ENCODE results near the gene RNF32.
A peak's percentile ranks its signal among the peaks of the same experiment; 100 is the strongest.
"Not testable (repeated sequence)": the region's sequence is repeated elsewhere in the genome, so short reads cannot be mapped to it uniquely, and the experiment has no call there.

The RNF32 gene

DNA sequence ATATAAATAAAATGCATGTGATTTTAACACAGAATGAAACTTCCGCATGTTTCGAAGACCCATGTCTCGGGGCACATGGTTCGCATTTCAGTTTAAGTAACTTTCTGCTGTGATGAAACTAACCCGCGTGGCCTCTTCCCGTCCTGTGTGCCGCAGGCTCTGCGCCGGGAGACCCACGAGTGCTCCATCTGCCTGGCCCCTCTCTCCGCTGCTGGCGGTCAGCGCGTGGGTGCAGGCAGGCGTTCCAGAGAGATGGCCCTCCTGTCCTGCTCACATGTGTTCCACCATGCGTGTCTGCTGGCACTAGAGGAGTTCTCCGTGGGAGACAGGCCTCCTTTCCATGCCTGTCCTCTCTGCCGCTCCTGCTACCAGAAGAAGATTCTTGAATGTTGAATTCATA is 35.7 kb downstream of the RNF32 start:
- DNase-seq = no peak

DNA sequence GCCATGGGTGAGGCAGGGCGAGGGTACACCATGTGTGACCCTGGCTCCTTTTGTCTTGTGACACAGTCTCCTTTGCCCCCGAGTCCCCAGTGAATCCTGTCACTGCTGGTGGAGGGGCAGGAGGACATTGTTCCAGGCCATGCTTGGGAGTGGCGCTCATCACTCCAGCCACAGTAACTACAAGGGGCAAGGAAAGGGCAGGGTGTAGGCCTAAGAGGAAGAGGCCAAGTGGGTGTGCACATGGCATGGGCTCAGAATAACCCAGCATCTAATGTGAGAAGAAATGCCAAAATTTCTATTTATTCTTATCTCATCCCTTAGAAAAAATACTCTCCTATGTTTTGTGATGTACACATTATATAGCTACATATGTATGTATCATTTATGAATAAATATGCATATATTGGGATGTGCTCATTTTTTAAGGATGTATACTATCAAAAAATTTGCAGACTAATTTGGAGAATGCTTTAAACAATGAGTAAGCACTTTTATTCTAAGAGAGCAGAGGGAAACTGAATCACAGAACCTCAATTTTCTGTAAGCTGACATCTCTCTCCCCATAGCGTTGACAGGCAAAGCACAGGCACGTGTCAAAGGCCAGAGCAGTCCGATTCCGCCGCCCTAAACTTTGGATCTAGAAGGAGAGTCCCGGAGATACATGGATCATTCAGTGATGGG is 36.9 kb downstream of the RNF32 start:
- no peak for DNase-seq

GRCh38 chr7:156680281-156680680 is 39.7 kb downstream of the RNF32 start:
- no peak for DNase-seq

DNA sequence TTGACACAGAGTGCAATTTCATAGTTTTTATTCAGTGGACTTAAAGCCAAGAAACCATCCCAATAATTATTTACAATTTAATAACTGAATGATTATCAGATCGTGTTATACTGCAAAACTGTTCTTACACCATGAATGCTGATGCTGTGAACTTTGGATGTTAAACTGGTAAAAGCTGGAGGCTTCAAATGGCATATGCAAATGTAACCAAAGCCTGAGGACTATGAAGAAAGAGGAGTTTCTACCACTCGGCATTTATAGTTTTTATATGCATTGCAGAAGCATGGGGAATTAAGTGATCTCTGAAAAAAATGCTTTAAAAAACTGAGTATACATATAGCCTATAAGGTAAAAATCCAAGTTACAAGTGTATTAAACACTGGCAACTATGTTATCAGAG is 42.4 kb downstream of the RNF32 start:
- no peak for DNase-seq

GRCh38 chr7:156684251-156684650 is 43.7 kb downstream of the RNF32 start:
- no peak for DNase-seq

- no peak for DNase-seq
Observed at GRCh38 chr7:156684661-156685060, 44.1 kb downstream of the RNF32 start.

DNA sequence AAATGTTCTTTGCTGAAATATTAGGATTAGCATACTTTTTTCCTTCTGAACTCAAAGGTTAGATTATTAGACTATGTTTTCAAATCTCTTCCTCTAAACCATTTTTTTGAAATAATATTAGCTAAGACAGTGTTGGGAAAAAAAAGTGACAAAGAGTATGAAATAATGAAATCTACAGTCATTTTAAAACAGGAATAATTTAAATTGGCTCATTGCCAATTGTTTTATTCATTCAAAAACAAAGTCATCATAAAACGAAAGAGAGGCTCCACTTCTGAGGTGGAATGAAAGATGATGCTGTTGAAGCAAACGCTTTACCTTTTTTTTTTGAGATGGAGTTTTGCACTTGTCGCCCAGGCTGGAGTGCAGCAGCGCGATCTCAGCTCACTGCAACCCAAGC is 51.2 kb downstream of the RNF32 start:
- DNase-seq = no peak

GRCh38 chr7:156692849-156693248 is 52.3 kb downstream of the RNF32 start:
- no peak for DNase-seq

DNA sequence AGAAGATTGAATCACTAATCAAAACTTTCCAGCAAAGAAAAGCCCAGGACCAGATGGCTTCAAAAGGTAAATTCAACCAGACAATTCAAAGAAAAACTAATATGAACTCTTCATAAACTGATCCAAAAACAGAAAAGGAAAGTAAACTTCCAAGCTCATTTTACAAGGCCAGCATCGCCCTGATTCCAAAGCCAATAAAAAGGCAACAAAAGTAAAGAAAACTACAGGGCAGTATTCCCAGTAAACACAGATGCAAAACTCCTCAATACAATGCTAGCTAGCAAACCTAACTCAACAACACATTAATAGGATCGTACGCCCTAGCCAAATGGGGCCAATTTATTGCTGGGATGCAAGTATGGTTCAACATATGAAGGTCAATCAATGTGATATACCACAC is 53.1 kb downstream of the RNF32 start:
- no peak for DNase-seq

DNA sequence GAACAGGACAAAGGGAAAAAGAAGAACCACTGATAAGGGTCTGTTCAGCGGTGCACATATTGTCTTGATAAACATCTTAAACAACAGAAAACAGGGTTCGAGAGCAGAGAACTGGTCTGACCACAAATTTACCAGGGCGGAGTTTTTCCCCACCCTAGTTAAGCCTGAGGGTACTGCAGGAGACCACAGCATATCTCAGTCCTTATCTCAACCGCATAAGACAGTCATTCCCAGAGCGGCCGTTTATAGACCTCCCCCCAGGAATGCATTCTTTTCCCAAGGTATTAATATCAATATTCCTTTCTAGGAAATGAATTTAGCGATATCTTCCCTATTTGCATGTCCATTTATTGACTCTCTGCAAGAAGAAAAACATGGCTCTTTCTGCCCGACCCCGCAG is 56.7 kb downstream of the RNF32 start:
- DNase-seq = not testable (repeated sequence)

GRCh38 chr7:156698512-156698911 is 57.9 kb downstream of the RNF32 start:
- not testable (repeated sequence) for DNase-seq

GRCh38 chr7:156701787-156702186 is 61.2 kb downstream of the RNF32 start:
- not testable (repeated sequence) for DNase-seq

DNA sequence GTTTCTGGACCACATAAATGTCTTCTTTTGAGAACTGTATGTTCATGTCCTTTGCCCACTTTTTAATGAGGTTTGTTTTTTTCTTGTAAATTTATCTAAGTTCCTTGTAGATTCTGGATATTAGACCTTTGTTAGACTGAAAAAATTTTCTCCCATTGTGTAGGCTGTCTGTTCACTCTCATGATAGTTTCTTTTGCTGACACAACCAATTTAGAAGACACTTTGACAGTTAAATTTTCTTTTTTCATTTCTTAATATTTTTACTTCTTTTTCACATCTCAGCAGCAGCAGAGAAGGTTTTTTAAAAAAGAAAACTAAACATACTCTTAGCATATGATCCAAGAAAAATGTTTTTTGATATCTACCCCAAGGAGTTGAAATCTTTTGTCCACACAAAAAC is 61.8 kb downstream of the RNF32 start:
- DNase-seq = no peak

DNA sequence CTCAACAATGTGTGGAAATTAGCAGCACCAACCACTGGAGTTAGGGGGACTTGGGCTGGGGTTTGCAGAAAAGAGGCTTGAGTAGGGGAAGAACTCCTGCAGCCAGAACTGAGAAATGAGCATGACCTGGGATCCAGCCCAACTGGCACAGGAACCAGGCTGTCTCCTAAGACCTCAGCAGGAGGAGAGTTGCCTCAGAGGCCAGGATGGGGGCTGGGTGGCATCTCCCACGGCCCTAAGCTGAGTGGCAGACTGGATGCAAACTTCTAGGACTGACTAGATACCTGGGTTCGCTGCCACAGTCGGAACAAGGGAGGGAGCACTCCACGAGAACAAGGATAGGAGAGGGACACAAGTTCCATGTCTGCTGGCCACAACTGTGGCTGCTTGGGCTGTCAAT is 62.6 kb downstream of the RNF32 start:
- DNase-seq = no peak

DNA sequence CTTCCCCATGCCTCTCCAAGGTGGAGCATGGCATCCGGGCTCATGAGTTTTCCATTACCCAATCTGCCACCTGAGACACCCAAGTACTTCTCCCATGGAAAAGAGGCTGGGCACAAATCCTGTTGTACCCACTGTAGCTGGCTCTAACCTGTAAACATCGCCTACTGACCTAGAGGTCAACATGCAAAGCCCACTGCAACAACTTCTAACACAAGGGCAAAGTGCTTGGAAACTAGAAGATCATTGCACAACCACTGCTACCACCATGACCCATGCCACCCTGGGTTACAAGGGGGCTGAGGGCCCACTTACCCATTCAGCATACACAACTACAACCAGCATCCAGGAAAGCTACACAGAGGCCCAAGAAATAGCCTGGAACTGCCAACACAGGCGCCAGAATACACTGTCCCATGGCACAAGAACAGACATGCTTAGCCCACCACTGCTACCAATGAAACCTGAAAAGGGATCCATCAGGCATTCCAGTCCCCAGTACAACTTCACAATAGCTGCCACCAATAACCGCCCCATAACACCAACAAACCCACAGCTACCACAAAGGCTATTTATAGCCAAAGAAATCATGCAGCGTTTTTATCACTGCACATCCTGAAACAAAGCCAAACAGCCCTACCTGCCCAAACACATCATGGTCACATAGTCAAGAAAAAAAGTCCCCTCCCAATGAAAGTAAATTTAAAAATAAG is 63.4 kb downstream of the RNF32 start:
- no peak for DNase-seq

GRCh38 chr7:156722043-156722826 is 81.7 kb downstream of the RNF32 start:
- peak in 1 of 2 experiments; percentile 34 for DNase-seq

DNA sequence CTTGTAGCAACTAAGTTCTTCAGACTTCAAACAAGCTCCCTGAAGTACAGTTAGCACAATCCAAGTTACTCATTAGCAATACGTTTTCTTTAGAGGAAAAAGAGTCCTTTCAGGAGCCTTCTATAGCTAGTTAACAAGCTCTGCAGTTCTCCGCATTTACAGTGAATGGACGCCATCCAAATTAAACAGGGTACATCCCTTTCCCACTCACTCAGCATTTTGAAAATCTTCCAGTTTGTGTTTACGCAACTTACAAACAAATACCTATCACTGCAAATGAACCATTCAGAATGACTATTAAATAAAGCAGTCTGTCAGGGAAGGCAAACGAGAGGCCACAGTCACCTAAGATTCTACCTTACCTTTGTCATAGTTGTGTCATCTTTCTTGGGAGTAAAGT is 84.5 kb downstream of the RNF32 start:
- DNase-seq = peak in 1 of 2 experiments; percentile 24

GRCh38 chr7:156725936-156726335 is 85.4 kb downstream of the RNF32 start:
- no peak for DNase-seq
